NCI-H1092 (cell line): ENCODE results near the gene NETO2.
"Not testable (repeated sequence)": the region's sequence is repeated elsewhere in the genome, so short reads cannot be mapped to it uniquely, and the experiment has no call there.

Experiments used
- DNase-seq: peaks from one replicate; lab custom pipeline; 2025; lab: John Stamatoyannopoulos, UW

NETO2 gene

DNA sequence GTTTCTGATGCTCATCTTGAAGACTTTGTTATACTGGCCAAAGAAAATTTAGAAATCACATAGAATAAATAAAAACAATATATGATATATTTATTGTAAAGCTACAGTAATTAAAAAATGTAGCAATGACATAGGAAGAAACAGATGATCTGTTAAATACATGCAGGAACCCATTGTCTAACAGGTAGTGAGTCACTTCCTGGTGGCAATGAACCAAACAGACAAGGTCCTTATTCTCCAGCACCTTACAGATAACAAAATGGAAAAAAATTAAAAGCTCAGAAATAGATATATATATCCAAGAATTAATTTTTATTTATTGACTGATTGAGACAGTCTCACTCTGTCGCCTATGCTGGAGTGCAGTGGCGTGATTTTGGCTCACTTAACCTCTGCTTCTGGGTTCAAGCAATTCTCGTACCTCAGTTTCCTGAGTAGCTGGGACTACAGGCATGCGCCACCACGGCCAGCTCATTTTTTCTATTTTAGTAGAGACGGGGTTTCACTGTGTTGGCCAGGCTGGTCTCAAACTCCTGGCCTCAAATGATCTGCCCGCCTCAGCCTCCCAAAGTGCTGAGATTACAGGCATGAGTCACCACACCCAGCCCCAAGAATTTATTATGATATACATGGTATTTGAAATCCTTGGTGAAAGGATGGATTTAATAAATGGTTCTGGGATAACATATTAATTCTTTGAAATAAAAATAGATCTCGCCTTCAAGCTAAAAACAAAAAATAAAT, 7.5 kb downstream of the NETO2 start:
- no peak for DNase-seq

DNA sequence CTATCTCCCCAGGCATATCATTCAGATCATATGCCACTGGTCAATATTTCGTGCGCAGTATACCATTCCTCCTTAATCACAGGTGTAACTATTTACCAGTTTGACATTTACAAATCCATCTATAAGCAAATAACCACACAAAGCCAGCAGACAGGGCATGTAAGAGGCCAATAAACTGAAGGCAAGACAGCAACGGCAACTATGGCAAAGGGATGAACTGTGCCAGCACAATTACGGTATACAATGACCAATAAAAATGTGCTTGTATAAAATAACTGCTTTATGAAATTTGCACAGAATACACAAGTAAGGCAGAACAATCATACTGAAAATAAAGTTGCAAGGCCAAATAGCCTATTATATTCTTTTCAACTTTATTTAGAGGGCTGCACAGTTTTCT, 9.2 kb downstream of the NETO2 start:
- DNase-seq: no peak

DNA sequence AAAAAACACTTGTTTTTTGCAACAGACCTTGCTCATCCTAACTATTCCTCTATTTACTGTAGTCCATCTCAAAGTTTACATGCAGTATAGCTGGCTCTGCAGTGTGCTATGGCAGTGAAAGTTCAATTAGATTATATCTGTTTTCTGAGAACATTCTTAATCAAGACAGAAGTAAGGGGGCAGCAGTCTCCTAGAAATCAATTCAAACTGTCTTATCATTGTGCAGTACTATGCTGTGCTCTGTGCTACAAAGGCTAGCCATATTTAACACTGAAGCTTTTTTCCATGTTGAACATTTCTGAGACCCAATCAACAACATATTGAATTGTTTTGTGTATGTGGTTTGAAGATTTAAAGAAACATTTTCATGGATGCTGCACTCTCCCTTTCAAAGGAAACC, 11.4 kb downstream of the NETO2 start:
- no peak for DNase-seq

DNA sequence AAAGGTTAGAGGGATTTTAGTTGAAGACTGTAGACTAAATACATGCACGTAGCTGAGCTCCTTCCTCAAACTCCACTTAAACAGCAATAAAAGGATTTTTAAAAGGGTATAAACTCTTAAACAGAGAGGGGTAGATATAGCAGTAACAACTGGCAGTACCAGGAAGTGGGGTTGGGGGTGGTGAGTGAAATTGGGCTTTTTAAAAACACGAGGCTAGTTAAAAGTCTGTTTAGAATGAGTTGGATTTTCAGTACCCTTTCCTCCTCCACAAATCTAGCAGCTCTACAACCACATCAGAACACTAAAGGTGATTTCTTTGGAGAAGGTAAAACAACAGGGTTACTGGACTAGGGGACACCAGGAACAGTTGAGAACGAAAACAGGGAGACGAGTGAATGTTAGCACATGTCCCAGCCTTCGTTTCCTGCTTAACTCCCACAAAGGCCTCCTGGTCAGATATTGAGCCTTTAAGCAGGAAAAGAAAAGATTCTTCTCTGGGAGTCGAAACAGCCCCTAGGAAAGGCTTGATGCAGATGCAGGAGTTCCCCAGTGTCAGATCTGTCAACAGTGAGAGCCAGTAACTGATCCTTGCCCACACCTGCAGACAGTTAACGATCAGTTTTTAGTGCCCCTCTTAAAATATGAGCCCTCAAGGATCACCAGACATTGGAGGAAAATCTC, 13.8 kb downstream of the NETO2 start:
- DNase-seq: no peak

DNA sequence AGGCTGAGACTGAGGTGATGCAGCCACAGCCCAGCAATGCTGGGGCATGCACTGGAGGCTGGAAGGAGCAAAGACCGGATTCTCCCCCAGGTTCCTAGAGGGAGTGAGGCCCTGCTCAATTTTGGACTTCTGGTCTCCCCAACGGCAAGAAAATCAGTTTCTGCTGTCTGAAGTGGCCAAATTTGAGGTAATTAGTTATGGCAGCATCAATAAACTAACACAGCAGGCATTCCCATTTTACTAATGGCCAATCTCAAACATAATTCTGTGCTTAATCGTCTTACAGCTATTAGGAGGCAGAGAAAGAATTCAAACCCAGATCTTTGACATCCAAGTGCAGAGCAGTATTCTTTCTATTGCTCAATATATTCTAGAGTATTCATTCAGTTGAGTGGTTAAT, 16.2 kb downstream of the NETO2 start:
- DNase-seq: no peak

DNA sequence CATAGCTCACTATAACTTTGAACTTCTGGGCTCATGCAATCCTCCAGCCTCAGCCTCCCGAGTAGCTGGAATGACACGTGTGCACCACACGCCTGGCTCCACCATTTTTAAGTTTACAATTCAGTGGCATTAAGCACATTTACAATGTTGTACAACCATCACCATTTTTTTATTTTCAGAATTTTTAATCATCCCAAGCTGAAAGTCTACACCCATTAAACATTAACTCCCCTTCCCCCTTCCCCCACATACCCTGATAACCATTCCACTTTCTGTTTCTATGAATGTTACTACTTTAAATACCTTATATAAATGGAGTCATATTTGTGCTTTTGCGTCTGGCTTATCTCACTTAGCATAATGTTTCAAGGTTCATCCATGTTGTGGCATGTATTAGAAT, 18.0 kb downstream of the NETO2 start:
- DNase-seq: no peak

DNA sequence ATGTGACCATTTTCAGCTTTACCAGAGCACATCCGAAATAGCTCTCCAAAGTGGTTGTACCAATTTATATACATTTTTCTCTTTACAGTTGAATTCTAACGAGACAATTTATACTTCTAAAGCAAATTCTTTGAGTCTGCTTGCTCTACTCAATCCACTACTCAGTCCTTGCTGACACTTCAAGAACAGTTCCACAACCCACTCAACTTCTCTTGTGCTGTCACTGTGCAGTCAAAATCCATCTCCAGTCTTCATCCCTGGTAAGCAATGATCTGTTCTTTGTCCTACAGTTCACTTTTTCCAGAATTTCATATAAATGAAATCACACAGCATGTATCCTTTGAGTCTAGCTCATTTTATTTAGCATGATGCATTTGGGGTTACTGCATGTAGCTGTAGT, 30.6 kb downstream of the NETO2 start:
- no peak for DNase-seq

DNA sequence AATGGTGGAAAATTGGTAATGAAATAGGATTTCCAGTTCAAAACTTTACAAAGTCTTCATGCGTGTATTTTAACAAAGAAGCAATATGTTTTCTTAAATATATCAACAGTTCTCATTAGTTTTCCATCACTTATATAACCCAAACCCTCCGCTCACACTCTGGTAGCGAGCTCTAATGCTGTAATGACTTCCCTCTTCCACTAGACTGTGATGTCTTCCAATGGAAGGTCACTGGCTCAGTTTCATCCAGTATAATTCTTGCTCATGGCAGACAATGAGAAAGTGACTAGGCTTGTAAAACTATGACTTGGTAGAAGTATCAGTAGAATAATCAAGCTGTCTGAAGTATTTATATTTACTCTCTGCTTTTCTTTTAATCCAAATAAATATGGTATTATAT, 32.8 kb downstream of the NETO2 start:
- no peak for DNase-seq

DNA sequence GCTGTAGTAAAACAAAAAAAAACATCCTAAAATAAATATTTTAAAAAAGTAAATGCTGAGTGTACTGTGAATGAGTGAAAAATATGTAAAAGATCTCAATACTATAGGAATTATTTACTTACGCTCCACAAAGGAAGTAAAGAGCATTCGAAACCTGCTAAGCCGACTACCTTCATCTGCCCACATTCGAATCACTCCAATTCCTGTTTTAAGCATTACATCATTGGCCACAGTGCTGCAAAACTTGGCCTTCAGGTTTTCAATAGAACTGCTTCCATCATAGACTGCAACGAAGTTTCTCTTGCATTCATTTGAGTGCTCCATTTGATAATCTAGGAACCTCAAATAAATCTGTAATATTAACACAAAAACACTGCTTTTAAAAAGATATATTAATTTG, 34.4 kb downstream of the NETO2 start:
- DNase-seq: no peak

DNA sequence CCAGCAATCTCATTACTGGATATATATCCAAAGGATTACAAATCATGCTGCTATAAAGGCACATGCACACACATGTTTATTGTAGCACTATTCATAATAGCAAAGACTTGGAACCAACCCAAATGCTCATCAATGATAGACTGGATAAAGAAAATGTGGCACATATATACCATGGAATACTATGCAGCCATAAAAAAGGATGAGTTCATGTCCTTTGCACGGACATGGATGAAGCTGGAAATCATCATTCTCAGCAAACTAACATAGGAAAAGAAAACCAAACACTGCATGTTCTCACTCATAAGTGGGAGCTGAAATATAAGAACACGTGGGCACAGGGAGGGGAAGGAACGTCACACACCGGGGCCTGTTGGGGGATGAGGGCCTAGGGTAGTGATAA, 40.8 kb downstream of the NETO2 start:
- not testable (repeated sequence) for DNase-seq

DNA sequence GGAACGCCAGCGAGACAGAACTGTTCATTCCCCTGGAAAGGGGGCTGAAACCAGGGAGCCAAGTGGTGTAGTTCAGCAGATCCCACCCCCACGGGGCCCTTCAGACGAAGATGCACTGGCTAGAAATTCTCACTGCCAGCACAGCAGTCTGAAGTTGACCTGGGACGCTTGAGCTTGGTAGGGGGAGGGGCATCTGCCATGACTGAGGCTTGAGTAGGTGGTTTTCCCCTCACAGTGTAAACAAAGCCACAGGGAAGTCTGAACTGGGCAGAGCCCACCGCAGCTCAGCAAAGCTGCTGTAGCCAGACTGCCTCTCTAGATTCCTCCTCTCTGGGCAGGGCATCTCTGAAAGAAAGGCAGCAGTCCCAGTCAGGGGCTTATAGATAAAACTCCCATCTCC, 46.6 kb downstream of the NETO2 start:
- DNase-seq: not testable (repeated sequence)

DNA sequence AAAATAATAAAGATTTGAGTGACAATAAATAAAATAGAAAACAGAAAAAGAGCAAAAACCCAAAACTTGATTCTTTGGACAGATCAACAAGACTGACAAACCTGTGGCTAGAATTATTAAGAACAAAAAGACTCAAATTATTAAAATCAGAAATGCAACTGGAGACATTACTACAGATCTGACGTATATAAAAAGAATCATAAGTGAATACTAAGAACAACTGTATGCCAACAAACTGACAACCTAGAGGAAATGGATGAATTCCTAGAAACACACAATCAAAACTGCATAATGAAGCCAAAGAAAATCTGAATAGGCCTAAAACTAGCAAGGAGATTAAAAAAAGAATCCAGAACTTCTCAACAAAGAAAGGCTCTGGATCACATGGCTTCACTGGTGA, 47.4 kb downstream of the NETO2 start:
- no peak for DNase-seq

DNA sequence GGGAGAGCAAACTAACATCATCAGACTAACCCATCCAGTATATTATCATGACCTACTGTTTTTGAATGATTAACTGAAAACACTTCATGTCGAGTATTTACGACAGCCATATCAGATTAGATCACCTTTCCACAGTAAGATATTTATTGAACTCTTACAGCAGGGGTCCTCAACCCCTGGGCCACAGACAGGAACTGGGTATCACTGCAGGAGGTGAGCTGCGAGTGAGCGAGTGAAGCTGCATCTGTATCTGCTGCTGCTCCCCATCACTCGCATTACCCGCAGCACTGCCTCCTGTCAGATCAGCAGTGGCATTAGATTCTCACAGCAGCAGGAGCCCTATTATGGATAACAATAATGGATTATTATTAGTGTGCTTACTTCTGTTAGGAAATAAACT, 59.5 kb downstream of the NETO2 start:
- no peak for DNase-seq

DNA sequence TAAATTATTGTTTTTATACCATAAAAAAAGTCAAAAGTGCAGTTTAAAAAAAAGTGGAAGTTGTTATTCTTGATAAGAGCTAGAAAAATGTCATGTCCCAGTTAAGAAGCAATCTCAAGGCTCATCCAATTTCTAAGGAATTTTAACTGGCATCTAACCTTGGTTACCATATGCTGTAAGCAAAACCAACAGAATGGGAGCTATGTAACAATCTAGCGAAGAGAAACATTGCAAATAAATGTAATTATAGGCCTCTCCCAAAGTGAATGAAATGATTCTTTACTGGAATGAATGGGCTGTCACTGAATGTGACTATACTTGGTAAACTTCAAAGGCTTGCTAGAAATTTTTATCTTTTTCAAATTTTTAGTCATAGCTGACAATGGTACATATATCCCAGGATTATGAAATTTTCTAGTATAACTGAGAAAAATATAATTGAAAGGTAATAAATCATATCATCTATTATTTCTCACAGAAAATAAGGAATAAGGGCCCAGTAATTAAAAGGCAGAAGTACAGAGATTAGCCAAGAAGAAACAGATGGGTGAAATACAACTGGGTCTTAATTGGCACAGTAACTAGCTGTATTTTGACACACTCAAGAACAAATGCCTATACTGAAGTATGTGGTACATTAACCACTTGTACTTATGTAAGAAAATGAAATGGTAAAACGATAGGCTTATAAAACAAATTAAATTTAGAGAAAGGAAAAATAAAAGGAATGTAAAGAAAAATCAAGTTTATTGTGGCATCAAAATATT, 61.5 kb downstream of the NETO2 start:
- no peak for DNase-seq

DNA sequence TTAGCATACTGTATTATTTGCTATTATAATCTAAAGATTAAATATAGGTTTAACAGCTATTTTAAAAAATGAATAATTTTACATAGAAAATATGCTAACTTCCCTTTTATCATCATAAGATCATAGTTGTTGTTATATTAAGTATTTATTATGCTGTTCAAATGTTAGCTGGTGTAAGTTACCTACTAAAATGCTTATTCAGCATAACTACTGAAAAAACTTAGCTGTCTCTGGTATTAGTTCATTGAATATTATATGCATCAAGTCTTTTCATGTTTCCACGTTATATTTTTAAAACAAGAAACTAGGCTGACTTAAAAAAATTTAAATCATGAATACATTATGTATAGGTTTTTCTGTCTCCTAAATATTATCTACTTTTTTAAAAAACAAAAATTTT, 62.6 kb downstream of the NETO2 start:
- DNase-seq: no peak

DNA sequence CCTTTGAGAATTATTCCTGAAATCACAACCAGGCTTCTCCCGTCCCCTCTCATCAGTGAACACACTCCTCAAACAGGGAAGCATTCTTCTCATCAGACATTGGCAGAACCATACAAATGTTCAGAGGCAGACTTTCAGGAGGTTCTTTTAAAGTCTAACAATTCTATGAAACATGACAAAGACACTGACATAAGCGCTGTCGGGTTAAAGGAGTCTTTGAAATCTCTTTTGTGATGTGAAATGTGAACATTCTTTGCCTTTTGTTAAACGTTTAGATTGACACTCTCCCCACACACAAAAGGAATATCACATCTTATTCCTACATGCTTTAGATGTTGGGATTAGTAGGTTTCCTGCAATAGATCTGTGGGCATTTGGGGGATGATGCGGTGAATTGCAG, 63.9 kb downstream of the NETO2 start:
- DNase-seq: no peak

DNA sequence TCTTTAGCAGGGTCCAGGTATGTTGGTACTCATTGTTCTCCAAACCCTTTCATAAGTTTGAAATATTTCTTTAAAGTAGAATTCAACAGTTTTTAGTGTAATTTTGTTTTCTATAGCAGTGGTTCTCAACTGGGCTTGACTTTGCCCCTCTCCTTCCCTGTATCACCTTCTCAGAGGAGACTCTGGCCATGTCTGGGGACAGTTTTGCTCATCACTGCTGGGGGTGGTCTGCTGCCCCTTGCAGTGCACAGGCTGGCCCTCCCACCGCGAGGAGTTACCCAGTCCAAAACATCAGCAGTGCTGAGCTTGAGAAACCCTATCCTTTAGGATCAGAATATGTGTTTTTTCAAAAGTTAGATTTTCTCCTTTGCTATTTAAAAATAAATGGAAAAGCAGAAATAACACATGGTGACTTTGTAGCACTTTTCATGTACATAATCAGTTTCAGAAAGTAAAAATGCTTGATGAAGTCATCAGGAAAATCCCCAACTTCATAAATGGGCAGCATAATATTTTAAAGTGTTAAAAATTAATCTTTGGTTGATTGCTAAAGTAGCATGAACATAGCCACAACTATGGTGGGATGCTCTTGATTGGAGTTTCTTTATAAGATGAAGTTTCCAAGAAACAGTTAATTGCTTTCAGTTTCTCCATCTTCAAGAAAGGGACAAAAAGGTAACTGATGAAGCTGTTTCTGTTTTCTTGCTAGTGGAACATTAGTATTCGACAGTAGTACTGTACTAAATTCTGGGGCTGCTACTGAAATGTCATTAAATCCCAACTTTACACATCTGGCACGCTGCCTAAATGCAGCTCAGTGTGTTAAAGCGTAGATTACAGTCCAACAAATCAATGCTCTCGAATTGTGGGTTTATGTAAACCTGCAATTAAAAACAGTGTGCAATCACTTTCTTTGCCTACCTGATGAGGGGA, 70.3 kb downstream of the NETO2 start:
- no peak for DNase-seq

DNA sequence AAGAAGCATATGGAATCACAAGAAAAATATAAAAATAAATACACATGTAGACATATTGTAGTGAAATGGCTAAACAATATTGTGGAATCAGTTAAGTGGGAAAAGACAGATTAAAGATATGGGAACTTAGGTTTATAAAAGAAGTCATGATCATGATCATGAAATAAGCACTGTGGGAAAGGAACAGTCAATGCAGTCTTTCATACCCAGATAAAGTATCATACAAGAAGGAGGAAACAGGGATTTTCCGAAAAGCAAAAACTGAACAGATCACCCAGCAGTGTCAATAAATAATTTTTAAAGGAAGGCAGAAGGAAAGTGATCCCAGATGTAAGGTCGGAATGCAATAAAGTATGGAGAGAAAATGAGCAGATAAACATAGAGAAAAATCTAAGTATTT, 71.6 kb downstream of the NETO2 start:
- no peak for DNase-seq

DNA sequence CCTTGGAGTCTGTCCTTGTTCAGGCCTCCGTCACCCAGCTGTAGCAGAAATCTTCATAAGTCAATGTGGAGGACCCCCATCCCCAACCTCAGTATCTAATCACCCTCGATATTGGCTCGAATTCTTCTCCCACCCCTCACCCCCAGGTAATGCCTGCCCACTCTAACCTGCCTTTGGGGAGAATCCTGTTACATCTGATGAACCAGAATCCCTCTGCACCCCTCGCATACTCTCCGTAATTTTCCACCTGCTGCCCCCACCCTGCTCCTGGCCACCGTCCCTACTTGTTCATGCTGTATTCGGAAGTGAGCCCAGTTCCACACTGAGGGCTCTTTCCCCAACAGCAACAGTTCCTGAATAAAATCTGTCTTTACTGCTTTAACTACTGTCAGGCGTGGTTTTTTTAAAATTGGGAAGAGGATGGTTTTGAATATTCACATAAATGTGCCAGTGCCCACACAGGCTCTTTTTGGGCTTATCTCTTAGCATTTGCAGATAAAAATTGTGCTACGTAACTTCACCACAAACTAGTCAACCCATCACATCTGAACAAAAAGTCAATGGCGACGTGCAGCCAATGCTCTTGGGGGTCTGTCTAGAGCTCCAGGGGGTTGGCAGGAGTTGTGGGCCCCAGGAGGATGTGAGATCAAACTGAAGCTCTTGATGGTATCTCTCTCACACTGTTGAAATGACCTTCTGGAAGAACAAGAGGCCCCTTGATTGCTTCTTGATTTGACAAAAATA, 73.7 kb downstream of the NETO2 start:
- no peak for DNase-seq

DNA sequence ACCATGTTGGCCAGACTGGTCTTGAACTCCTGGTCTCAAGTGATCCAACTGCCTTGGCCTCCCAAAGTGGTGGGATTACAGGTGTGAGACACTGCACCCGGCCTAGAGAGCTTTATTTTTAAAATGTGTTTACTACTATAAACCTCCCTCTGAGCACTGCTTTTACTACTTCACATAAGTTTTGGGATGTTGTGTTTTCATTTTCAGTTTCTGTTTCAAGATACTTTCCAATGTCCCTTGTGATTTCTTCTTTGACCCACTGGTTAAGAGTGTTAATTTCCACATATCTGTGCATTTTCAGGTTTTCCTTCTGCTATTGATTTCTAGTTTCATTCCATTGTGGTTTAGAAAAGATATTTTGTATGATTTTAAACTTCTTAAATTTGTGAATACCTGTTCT, 74.4 kb downstream of the NETO2 start:
- no peak for DNase-seq

DNA sequence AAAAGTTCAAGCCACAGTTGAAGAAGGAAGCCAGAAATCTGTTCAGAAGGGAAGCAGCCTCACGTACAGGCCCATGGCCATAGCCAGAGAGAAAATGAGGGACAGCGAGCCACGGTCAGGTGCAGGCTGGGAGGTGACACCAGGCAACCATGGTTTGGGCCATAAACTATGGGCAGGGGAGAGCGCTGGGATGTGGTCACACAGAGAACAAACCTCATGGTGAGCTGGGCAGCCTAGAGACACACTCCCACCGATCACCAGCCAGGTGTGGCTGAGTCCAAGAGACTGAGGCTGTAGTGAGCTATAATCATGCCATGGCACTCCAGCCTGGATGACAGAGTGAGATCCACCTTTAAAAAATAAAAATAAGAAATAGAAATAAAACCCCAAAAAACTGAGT, 76.5 kb downstream of the NETO2 start:
- no peak for DNase-seq
